Endothelial cell of umbilical vein (primary cell): Measurements from ENCODE around the gene AVPR2. TPM values are rescaled to one million over a fixed set of nuclear protein-coding genes. Genes with fewer than 3 reads are reported as not detected.

Experiments used
- BruUV-seq: library from RNA; stranded (reverse); fragments of 400-500 nt; replicated peaks from 2 replicates; lab custom pipeline; 2021; lab: Mats Ljungman, UMichigan
- CTCF ChIA-PET: fragments of 300-600, 350-600 bp; sonication (Branson Sonifier 250); formaldehyde crosslinking; loops from one replicate; lab custom pipeline; 2021; ENCODE audit warnings: antibody characterized with exemption, inconsistent platforms; lab: Charles Lee
- POLR2A ChIA-PET: fragments of 300-600, 350-600 bp; sonication (Branson Sonifier 250); formaldehyde crosslinking; loops from one replicate; lab custom pipeline; 2021; ENCODE audit warnings: antibody characterized with exemption, inconsistent platforms; lab: Charles Lee
- DNase-seq: peaks from one replicate; pipeline ENCODE4 v3.0.0-alpha.2; 2011; ENCODE audit warnings: low read depth, low spot score
- FAIRE-seq: peaks from 2 replicates; lab custom pipeline; 2011; peaks lifted over from hg19 to GRCh38; lab: Jason Lieb, UNC
- H2AFZ ChIP-seq: 2 replicates; pipeline ENCODE4 v1.6.0; 2012; ENCODE audit warnings: low read depth, low read length, control low read depth, inconsistent platforms
- H3K27ac ChIP-seq: 2 replicates; pipeline ENCODE4 v1.5.1; 2011; ENCODE audit warnings: low read depth, mild to moderate bottlenecking, control low read depth, low read length, moderate library complexity; ENCODE audit not compliant: insufficient read depth
- H3K27me3 ChIP-seq, 2 experiments: 2 replicates each; pipeline versions ENCODE4 v1.6.0 to v1.6.1; 2011; ENCODE audit warnings: low read length in 2 of 2, mixed read lengths in 1 of 2; ENCODE audit not compliant: control insufficient read depth in 2 of 2, insufficient read depth in 2 of 2
- H3K36me3 ChIP-seq, 2 experiments: 2 replicates in 1 of 2; 3 replicates in 1 of 2; pipeline ENCODE4 v1.5.1; 2011; ENCODE audit warnings: low read length in 2 of 2, mild to moderate bottlenecking in 1 of 2, moderate library complexity in 1 of 2; ENCODE audit not compliant: control insufficient read depth in 2 of 2, insufficient read depth in 2 of 2; ENCODE audit errors: extremely low read depth in 1 of 2
- H3K4me1 ChIP-seq: 3 replicates; pipeline ENCODE4 v1.5.1; 2011; ENCODE audit warnings: mild to moderate bottlenecking, low read length; ENCODE audit not compliant: control insufficient read depth, insufficient read depth; ENCODE audit errors: extremely low read depth
- H3K4me2 ChIP-seq: 2 replicates; pipeline ENCODE4 v1.6.1; 2011; ENCODE audit warnings: low read length, control low read depth, mixed read lengths; ENCODE audit not compliant: insufficient read depth
- H3K4me3 ChIP-seq, 3 experiments: fragments of 200-600 bp in 1 of 3; sonication (generic), shearing (Covaris generic) in 1 of 3; replicated peaks in 1 of 3; 2 replicates each; pipeline ENCODE4 v1.5.1; 2011 to 2016; ENCODE audit warnings: control low read depth in 3 of 3, low read length in 3 of 3, mild to moderate bottlenecking in 2 of 3, inconsistent platforms in 1 of 3, low read depth in 1 of 3, moderate library complexity in 1 of 3; ENCODE audit not compliant: insufficient read depth in 1 of 3
- H3K79me2 ChIP-seq: 2 replicates; pipeline ENCODE4 v1.6.0; 2012; ENCODE audit warnings: low read length, inconsistent platforms; ENCODE audit not compliant: control insufficient read depth, insufficient read depth
- H3K9ac ChIP-seq: replicated peaks from 2 replicates; pipeline ENCODE3; 2011; ENCODE audit warnings: low read length, control low read depth; ENCODE audit not compliant: insufficient read depth; ENCODE audit errors: extremely low read depth
- H3K9me1 ChIP-seq: replicated peaks from 3 replicates; pipeline ENCODE4 v1.6.0; 2011; ENCODE audit warnings: mild to moderate bottlenecking, low read length; ENCODE audit not compliant: control insufficient read depth, insufficient read depth; ENCODE audit errors: extremely low read depth
- H3K9me3 ChIP-seq: replicated peaks from 2 replicates; pipeline ENCODE4 v1.5.1; 2012; ENCODE audit warnings: low read length, inconsistent platforms; ENCODE audit not compliant: control insufficient read depth, insufficient read depth
- H4K20me1 ChIP-seq: replicated peaks from 2 replicates; pipeline ENCODE3; 2011; ENCODE audit warnings: mild to moderate bottlenecking, low read length; ENCODE audit not compliant: control insufficient read depth, insufficient read depth; ENCODE audit errors: extremely low read depth
- CTCF ChIP-seq, 2 donors: IDR thresholded peaks; 1 replicate in 1 of 2; 2 replicates in 1 of 2; pipeline ENCODE4 v1.5.1; 2011; ENCODE audit warnings: low read length in 2 of 2, mild to moderate bottlenecking in 2 of 2, moderate library complexity in 2 of 2, control low read depth in 1 of 2, inconsistent platforms in 1 of 2, low read depth in 1 of 2; ENCODE audit not compliant: insufficient read depth in 1 of 2; ENCODE audit errors: extremely low read depth in 1 of 2
- FOS ChIP-seq: IDR thresholded peaks from 2 replicates; pipeline ENCODE4 v1.6.1; 2011; ENCODE audit warnings: mild to moderate bottlenecking, low read length, moderate library complexity, borderline replicate concordance; ENCODE audit not compliant: insufficient read depth
- GATA2 ChIP-seq: IDR thresholded peaks from 2 replicates; pipeline ENCODE4 v1.7.0; 2011; ENCODE audit warnings: low read depth, mild to moderate bottlenecking, moderate library complexity, mixed read lengths, low read length; ENCODE audit not compliant: insufficient read length, insufficient read depth
- JUN ChIP-seq: IDR thresholded peaks from 2 replicates; pipeline ENCODE4 v1.6.1; 2011; ENCODE audit warnings: borderline replicate concordance, low read depth; ENCODE audit not compliant: insufficient read length, insufficient read depth
- MAX ChIP-seq: IDR thresholded peaks from 2 replicates; pipeline ENCODE4 v1.6.1; 2011; ENCODE audit not compliant: insufficient read depth, insufficient read length
- MYC ChIP-seq: IDR thresholded peaks from one replicate; pipeline ENCODE4 v1.6.1; 2011; ENCODE audit warnings: mild to moderate bottlenecking, low read depth, low read length
- POLR2A ChIP-seq: IDR thresholded peaks from 2 replicates; pipeline ENCODE4 v1.6.1; 2012; ENCODE audit warnings: low read depth, mild to moderate bottlenecking, control low read depth, low read length
- POLR2AphosphoS5 ChIP-seq: IDR thresholded peaks from 2 replicates; pipeline ENCODE4 v1.6.1; 2012; ENCODE audit warnings: low read depth, mild to moderate bottlenecking, control low read depth, low read length, moderate library complexity; ENCODE audit not compliant: insufficient read depth
- dilution Hi-C: fragments of 300-500 bp; cut with MboI; formaldehyde crosslinking; loops from one replicate; pipeline ENCODE4 v1.15.0; 2019; ENCODE audit warnings: low sequenced_read_pairs; ENCODE audit not compliant: extremely low pct_ligation_motif_present
- intact Hi-C: fragments of 100-400 bp; cut with micrococcal nuclease; formaldehyde crosslinking; loops from one replicate; pipeline ENCODE4 v1.10.0; 2022
- polyA plus RNA-seq, 4 experiments: library from polyadenylated mRNA; depleted of rRNA in 3 of 4; stranded (reverse) in 3 of 4; unstranded in 1 of 4; fragments of >200 nt; gene quantifications; 2 replicates each; pipeline versions ENCODE4 v1.2.1 to v1.2.3, GENCODE V29; 2011 to 2012; ENCODE audit warnings: missing spikeins in 1 of 4
- total RNA-seq: library from RNA; stranded (reverse); gene quantifications from 2 replicates; pipeline ENCODE4 v1.2.3, GENCODE V29; 2021

Gene AVPR2
- total and polyA plus RNA-seq, 2 donors (not counting 3 experiments of a cell fraction or from before 2014, with no cell fraction given) = not detected

DNA sequence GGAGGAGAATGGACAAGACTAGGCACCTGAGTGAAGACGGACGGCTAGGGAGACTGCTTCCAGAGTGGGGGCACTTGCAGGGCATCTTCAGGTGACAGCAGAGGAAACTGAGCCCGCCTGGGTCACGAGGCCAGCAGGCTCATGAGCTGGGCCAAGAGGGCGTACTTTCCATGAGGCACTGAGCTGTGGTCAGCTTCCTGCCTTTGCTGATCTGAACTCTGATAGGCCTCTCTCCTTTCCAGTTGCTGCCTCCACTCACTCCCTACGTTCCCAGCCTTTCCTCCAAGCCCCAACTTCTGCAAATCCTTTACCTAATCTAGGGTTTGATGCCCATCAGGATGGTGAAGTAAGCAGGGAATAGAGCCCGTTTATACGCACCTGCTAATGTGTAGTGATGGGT lies 17.1 kb upstream of the AVPR2 start:
- DNase-seq (no peak), FAIRE-seq (no peak)
- dilution Hi-C loops (no loop called here), intact Hi-C loops (loop anchor here (10.0 kb wide), 1 partner anchor 73 kb away; no protein-coding TSS in a partner anchor)
- Histone ChIP-seq H2AFZ (no peak overlapping the region), H3K4me3 (no peak overlapping the region), H4K20me1 (no peaks in the 10 kb centered on the region), H3K79me2 (no peaks in the 10 kb centered on the region), H3K27ac (no peak overlapping the region), H3K4me1 (no peaks in the 10 kb centered on the region), H3K9me1 (no peaks in the 10 kb centered on the region), H3K27me3 (peaks cover 28 to 32% of the 10 kb centered on the region in 2 experiments), H3K9me3 (no peaks in the 10 kb centered on the region), H3K9ac (no peak overlapping the region), H3K4me2 (no peak overlapping the region), H3K36me3 (no peaks in the 10 kb centered on the region)
- ChIA-PET POLR2A (no interaction called here), CTCF (no interaction called here)
- TF ChIP-seq JUN = no peak
- peak; percentile 41 for TF ChIP-seq GATA2
- TF ChIP-seq MYC = no peak
- no peak for TF ChIP-seq POLR2A
- no peak for TF ChIP-seq CTCF (IDR thresholded peaks at IDR 0.05; ENCODE audit: extremely low read depth in 1 of 2, insufficient read depth in 1 of 2, low read depth in 1 of 2, low read length in 2 of 2)
- no peak for TF ChIP-seq POLR2AphosphoS5
- TF ChIP-seq MAX = no peak
- TF ChIP-seq FOS = no peak
- no TSS peak for BruUV-seq
